Panc1 (cell line): Measurements from ENCODE around the gene MAD1L1. TPM values are rescaled to one million over a fixed set of nuclear protein-coding genes. Genes with fewer than 3 reads are reported as not detected.

Experiments used
- ATAC-seq: fragments of 200-7000 bp; cut with Tn5 transposase; 2 replicates; pipeline ENCODE4 v1.9.1; 2020; ENCODE audit warnings: mild to moderate bottlenecking, moderate library complexity
- BruUV-seq: library from RNA; stranded (reverse); fragments of 400-500 nt; replicated peaks from 2 replicates; lab custom pipeline; 2021; lab: Mats Ljungman, UMichigan
- CTCF ChIA-PET: fragments of 300-600 bp; sonication (Branson Sonifier 250); formaldehyde crosslinking; loops from one replicate; lab custom pipeline; 2022; ENCODE audit warnings: antibody characterized with exemption; lab: Charles Lee
- POLR2A ChIA-PET: fragments of 300-600 bp; sonication (Branson Sonifier 250); formaldehyde crosslinking; loops from one replicate; lab custom pipeline; 2022; ENCODE audit warnings: antibody characterized with exemption; lab: Charles Lee
- DNase-seq: peaks from one replicate; pipeline ENCODE4 v3.0.0-alpha.2; 2010; ENCODE audit warnings: low read depth, low spot score
- H3K27ac ChIP-seq: 2 replicates; pipeline ENCODE4 v1.5.1; 2011; ENCODE audit warnings: mild to moderate bottlenecking, low read length, inconsistent platforms
- H3K27me3 ChIP-seq: fragments of 200-500 bp; sonication (Bioruptor generic); 2 replicates; pipeline ENCODE4 v1.6.0; 2014; ENCODE audit warnings: low read length, inconsistent platforms; ENCODE audit not compliant: control insufficient read depth, insufficient read depth
- H3K36me3 ChIP-seq: fragments of 200-500 bp; sonication (Bioruptor generic); 2 replicates; pipeline ENCODE4 v1.5.1; 2014; ENCODE audit warnings: inconsistent platforms, mild to moderate bottlenecking, low read length, moderate library complexity; ENCODE audit not compliant: control insufficient read depth, insufficient read depth
- H3K4me1 ChIP-seq: 2 replicates; pipeline ENCODE4 v1.5.1; 2011; ENCODE audit warnings: inconsistent platforms, mild to moderate bottlenecking, low read length, moderate library complexity; ENCODE audit not compliant: control insufficient read depth, insufficient read depth
- H3K4me3 ChIP-seq, 2 experiments: 2 replicates each; pipeline ENCODE4 v1.5.1; 2011 to 2012; ENCODE audit warnings: low read depth in 2 of 2, low read length in 2 of 2, mild to moderate bottlenecking in 2 of 2, inconsistent platforms in 1 of 2, moderate library complexity in 1 of 2
- H3K9me3 ChIP-seq: fragments of 200-500 bp; sonication (Bioruptor generic); 2 replicates; pipeline ENCODE4 v1.5.1; 2014; ENCODE audit warnings: low read depth, mild to moderate bottlenecking, inconsistent platforms, low read length, moderate library complexity; ENCODE audit not compliant: control insufficient read depth, insufficient read depth
- POLR2AphosphoS5 ChIP-seq: IDR thresholded peaks from 2 replicates; pipeline ENCODE4 v1.6.1; 2012; ENCODE audit warnings: mild to moderate bottlenecking, low read depth, low read length, moderate library complexity
- SIN3A ChIP-seq: IDR thresholded peaks from 2 replicates; pipeline ENCODE4 v1.6.1; 2012; ENCODE audit warnings: low read depth, mild to moderate bottlenecking, low read length, moderate library complexity, borderline replicate concordance; ENCODE audit not compliant: insufficient read depth
- TCF7L2 ChIP-seq: IDR thresholded peaks from 2 replicates; pipeline ENCODE4 v1.6.1; 2011; ENCODE audit warnings: mild to moderate bottlenecking, low read depth, low read length, inconsistent platforms
- in situ Hi-C: cut with HindIII; loops from 2 replicates; pipeline ENCODE4 v1.10.0; 2016; ENCODE audit warnings: low sequenced_read_pairs, low pct_unique_long_range_greater_than_20kb
- intact Hi-C: fragments of 100-400 bp; cut with micrococcal nuclease; formaldehyde crosslinking; loops from one replicate; pipeline ENCODE4 v1.10.0; 2022; ENCODE audit not compliant: unreplicated experiment
- total RNA-seq: library from RNA; stranded (reverse); gene quantifications from one replicate; pipeline ENCODE4 v1.2.1, GENCODE V29; 2021; ENCODE audit not compliant: unreplicated experiment
- TF ChIP-seq, protein P1 (sequence below): fragments of 450-650 bp; IDR thresholded peaks from 2 replicates; pipeline ENCODE4 v1.5.1; 2017; ENCODE audit warnings: mild to moderate bottlenecking
- TF ChIP-seq, protein P2 (sequence below), 2 experiments: IDR thresholded peaks; 2 replicates each; pipeline ENCODE4 v1.6.1; 2011 to 2012; ENCODE audit warnings: low read depth in 2 of 2, control low read depth in 1 of 2, low read length in 1 of 2, mild to moderate bottlenecking in 1 of 2, moderate library complexity in 1 of 2; ENCODE audit not compliant: insufficient read depth in 1 of 2

Gene MAD1L1
- total RNA-seq, 1 experiment from 2014 or later = 70.8 TPM

DNA sequence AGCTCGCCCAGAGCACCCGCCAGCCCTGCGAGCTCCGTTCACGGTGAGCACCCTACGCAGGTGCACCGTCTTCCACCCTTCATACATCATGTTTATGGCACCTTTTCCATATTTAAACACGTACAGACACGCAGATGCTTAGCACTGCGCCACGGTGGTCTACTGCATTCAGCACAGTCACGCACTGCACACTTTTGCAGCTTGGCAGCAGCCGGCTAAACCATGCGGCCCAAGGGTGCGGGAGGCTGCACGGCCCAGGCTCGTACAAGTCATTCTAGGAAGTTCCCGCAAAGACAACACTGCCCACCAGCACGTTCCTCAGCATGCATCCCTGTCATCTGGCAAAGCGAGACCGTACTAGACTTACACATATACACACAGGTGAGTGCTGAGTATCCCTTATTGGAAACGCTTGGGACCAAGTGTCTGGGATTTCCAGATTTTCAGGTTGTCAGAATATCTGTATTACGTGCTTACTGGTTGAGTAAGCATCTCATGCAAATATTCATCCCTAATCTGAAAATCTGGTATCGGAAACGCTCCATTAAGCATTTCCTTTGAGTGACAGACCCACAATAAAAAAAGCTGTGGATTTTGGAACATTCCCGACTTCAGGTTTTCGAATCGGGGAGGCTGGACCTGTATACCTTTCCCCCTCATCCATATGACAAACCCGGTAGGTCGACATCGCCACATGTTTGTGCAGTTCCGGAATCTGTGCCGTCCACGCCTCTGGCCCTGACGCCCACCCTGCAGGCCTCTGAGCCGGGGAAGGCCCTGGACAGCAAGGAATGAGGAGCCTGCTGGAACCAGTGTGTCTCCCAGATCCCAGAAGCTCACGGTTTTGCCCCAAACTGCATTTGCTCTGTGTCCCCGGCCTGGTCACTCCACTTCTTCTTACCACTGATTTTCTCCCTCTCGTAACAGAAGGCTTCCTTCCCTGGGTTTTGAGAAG is 340.5 kb downstream of the MAD1L1 start:
- ChIA-PET POLR2A (no interaction called here), CTCF (no interaction called here)
- no peak overlapping the region for H3K4me3 ChIP-seq
- no TSS peak for BruUV-seq
- no peaks in the 10 kb centered on the region for H3K27me3 ChIP-seq
- TF ChIP-seq SIN3A (no peak), POLR2AphosphoS5 (no peak), TCF7L2 (no peak)
- TF ChIP-seq, protein P1, sequence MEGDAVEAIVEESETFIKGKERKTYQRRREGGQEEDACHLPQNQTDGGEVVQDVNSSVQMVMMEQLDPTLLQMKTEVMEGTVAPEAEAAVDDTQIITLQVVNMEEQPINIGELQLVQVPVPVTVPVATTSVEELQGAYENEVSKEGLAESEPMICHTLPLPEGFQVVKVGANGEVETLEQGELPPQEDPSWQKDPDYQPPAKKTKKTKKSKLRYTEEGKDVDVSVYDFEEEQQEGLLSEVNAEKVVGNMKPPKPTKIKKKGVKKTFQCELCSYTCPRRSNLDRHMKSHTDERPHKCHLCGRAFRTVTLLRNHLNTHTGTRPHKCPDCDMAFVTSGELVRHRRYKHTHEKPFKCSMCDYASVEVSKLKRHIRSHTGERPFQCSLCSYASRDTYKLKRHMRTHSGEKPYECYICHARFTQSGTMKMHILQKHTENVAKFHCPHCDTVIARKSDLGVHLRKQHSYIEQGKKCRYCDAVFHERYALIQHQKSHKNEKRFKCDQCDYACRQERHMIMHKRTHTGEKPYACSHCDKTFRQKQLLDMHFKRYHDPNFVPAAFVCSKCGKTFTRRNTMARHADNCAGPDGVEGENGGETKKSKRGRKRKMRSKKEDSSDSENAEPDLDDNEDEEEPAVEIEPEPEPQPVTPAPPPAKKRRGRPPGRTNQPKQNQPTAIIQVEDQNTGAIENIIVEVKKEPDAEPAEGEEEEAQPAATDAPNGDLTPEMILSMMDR = no peak
- TF ChIP-seq, protein P2, sequence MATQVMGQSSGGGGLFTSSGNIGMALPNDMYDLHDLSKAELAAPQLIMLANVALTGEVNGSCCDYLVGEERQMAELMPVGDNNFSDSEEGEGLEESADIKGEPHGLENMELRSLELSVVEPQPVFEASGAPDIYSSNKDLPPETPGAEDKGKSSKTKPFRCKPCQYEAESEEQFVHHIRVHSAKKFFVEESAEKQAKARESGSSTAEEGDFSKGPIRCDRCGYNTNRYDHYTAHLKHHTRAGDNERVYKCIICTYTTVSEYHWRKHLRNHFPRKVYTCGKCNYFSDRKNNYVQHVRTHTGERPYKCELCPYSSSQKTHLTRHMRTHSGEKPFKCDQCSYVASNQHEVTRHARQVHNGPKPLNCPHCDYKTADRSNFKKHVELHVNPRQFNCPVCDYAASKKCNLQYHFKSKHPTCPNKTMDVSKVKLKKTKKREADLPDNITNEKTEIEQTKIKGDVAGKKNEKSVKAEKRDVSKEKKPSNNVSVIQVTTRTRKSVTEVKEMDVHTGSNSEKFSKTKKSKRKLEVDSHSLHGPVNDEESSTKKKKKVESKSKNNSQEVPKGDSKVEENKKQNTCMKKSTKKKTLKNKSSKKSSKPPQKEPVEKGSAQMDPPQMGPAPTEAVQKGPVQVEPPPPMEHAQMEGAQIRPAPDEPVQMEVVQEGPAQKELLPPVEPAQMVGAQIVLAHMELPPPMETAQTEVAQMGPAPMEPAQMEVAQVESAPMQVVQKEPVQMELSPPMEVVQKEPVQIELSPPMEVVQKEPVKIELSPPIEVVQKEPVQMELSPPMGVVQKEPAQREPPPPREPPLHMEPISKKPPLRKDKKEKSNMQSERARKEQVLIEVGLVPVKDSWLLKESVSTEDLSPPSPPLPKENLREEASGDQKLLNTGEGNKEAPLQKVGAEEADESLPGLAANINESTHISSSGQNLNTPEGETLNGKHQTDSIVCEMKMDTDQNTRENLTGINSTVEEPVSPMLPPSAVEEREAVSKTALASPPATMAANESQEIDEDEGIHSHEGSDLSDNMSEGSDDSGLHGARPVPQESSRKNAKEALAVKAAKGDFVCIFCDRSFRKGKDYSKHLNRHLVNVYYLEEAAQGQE (IDR thresholded peaks at IDR 0.05; ENCODE audit: insufficient read depth in 1 of 2, low read depth in 2 of 2, low read length in 1 of 2) = no peak
- no peaks in the 10 kb centered on the region for H3K9me3 ChIP-seq
- no peaks in the 10 kb centered on the region for H3K36me3 ChIP-seq
- in situ Hi-C loops = no loop called here
- no peak for DNase-seq
- intact Hi-C loops = no loop called here
- no peak overlapping the region for H3K27ac ChIP-seq
- ATAC-seq = no peak
- H3K4me1 ChIP-seq = no peaks in the 10 kb centered on the region

DNA sequence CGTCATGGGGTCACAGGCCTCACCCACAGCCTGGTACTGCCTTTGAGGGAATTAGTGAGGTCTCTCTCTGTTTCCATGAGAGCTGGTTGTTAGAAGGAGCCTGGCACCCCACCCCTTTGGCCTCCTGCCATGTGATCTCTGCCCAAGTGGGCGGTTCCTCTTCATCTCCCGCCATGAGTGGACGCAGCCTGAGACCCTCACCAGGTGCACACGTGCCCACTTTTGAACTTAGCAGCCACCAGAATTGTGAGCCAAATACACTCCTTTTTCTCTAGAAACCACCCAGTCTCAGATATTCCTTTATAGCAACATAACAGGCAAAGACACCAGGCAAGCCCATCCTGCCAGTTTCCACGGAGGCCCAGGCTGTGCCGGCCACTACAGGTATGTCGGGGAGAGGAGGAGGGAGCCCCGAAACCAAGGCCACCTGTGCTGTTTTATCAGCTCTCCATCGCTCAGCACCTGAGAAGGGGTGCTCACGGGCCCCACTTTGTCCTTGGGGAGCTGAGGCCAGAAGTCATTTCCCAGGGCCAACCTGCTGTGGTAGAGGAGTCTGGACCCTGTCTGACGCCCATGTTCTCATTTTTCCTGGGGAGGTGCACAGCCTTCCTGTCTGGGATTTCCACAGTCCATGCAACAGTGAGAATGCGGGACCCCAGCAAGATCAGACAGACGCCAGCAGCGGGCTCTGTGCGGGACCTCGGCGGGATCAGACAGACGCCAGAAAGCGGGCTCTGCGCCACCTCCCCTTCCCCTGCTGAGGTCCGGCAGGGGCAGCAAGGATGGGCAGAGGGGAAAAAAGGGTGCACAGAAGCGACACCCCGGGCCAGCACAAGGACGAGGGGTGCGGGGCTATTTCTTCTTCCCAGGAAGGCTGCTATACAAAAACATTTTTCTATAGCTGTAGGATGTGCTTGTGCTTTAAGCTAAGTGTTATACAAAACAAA is 342.2 kb downstream of the MAD1L1 start:
- intact Hi-C loops = no loop called here
- ChIA-PET CTCF (no interaction called here), POLR2A (no interaction called here)

More for the DNA sequence above, 342.2 kb downstream of the MAD1L1 start:
- in situ Hi-C loops = no loop called here
- no peak for ATAC-seq
- H3K27me3 ChIP-seq = no peaks in the 10 kb centered on the region
- DNase-seq = no peak
- H3K4me1 ChIP-seq = no peaks in the 10 kb centered on the region
- no peak overlapping the region for H3K27ac ChIP-seq
- no peaks in the 10 kb centered on the region for H3K9me3 ChIP-seq
- H3K4me3 ChIP-seq = no peak overlapping the region
- no TSS peak for BruUV-seq
- no peaks in the 10 kb centered on the region for H3K36me3 ChIP-seq
- TF ChIP-seq, protein P2 (IDR thresholded peaks at IDR 0.05; ENCODE audit: insufficient read depth in 1 of 2, low read depth in 2 of 2, low read length in 1 of 2) = no peak
- no peak for TF ChIP-seq SIN3A
- no peak for TF ChIP-seq TCF7L2
